GM12878 (cell line): ENCODE measurements around the gene LRRC45. TPM values are rescaled to one million over a fixed set of nuclear protein-coding genes. Genes with fewer than 3 reads are reported as not detected.

Source experiments
- ATAC-seq: fragments of 200-7000 bp; cut with Tn5 transposase; 3 replicates; pipeline ENCODE4 v1.9.1; 2020; ENCODE audit warnings: mild to moderate bottlenecking, moderate library complexity
- BruUV-seq: library from RNA; stranded (reverse); fragments of 400-500 nt; replicated peaks from 2 replicates; lab custom pipeline; 2021; lab: Mats Ljungman, UMichigan
- CTCF ChIA-PET: fragments of 300-600 bp; sonication (Branson Sonifier 250); formaldehyde crosslinking; extraction: SDS; loops from one replicate; lab custom pipeline; 2021; ENCODE audit warnings: inconsistent platforms; lab: Yijun Ruan, JAX
- POLR2A ChIA-PET: fragments of 350-600 bp; formaldehyde crosslinking; extraction: SDS; loops from one replicate; lab custom pipeline; 2021; ENCODE audit warnings: inconsistent platforms; lab: Charles Lee
- RAD21 ChIA-PET: fragments of 300-600 bp; sonication (Branson Sonifier 250); formaldehyde crosslinking; loops from one replicate; lab custom pipeline; 2023; ENCODE audit warnings: antibody characterized with exemption; ENCODE audit not compliant: unreplicated experiment; lab: Charles Lee
- SMC1A ChIA-PET: fragments of 300-600 bp; sonication (Branson Sonifier 250); formaldehyde crosslinking; loops from one replicate; lab custom pipeline; 2023; ENCODE audit not compliant: unreplicated experiment, uncharacterized antibody; lab: Charles Lee
- DNase-seq: peaks from one replicate; pipeline ENCODE4 v3.0.0-alpha.2; 2011; ENCODE audit warnings: low read depth, low spot score
- FAIRE-seq: peaks from 3 replicates; lab custom pipeline; 2011; peaks lifted over from hg19 to GRCh38; lab: Jason Lieb, UNC
- H2AFZ ChIP-seq: 2 replicates; pipeline ENCODE4 v1.6.0; 2011; ENCODE audit warnings: low read depth, low read length, control low read depth; ENCODE audit not compliant: control insufficient read depth
- H3K27ac ChIP-seq: 2 replicates; pipeline ENCODE4 v1.5.1; 2011; ENCODE audit warnings: control low read depth; ENCODE audit not compliant: control insufficient read depth, insufficient read depth
- H3K27me3 ChIP-seq, 2 experiments: replicated peaks in 1 of 2; 2 replicates each; pipeline versions ENCODE4 v1.6.0 to v1.6.1; 2011; ENCODE audit warnings: low read length in 1 of 2; ENCODE audit not compliant: control insufficient read depth in 2 of 2, insufficient read depth in 2 of 2
- H3K36me3 ChIP-seq, 2 experiments: 2 replicates each; pipeline ENCODE4 v1.5.1; 2011; ENCODE audit warnings: low read length in 1 of 2; ENCODE audit not compliant: control insufficient read depth in 2 of 2, insufficient read depth in 2 of 2
- H3K4me1 ChIP-seq: 2 replicates; pipeline ENCODE4 v1.6.1; 2011; ENCODE audit warnings: mild to moderate bottlenecking, low read length, moderate library complexity, mixed read lengths; ENCODE audit not compliant: control insufficient read depth, insufficient read depth
- H3K4me2 ChIP-seq: 2 replicates; pipeline ENCODE4 v1.6.0; 2011; ENCODE audit warnings: control low read depth; ENCODE audit not compliant: control insufficient read depth, insufficient read depth
- H3K4me3 ChIP-seq: fragments of 200-600 bp; sonication (generic); 2 replicates; pipeline ENCODE4 v1.5.1; 2016
- H3K79me2 ChIP-seq: 2 replicates; pipeline ENCODE4 v1.6.0; 2011; ENCODE audit warnings: low read length; ENCODE audit not compliant: control insufficient read depth, insufficient read depth
- H3K9ac ChIP-seq: 2 replicates; pipeline ENCODE4 v1.8.0; 2011; ENCODE audit warnings: low read length, control low read depth, mixed read lengths; ENCODE audit not compliant: control insufficient read depth, insufficient read depth
- H3K9me3 ChIP-seq: replicated peaks from 3 replicates; pipeline ENCODE4 v1.5.1; 2011; ENCODE audit warnings: mild to moderate bottlenecking, low read length; ENCODE audit not compliant: control insufficient read depth, insufficient read depth
- H4K20me1 ChIP-seq: 2 replicates; pipeline ENCODE4 v1.6.0; 2011; ENCODE audit not compliant: control insufficient read depth, insufficient read depth
- CREB1 ChIP-seq: IDR thresholded peaks from 2 replicates; pipeline ENCODE4 v1.6.1; 2012; ENCODE audit warnings: low read depth, mild to moderate bottlenecking, inconsistent platforms
- HCFC1 ChIP-seq: fragments of 150-350 bp; IDR thresholded peaks from 2 replicates; pipeline ENCODE4 v1.6.1; 2014; ENCODE audit warnings: low read length
- JUNB ChIP-seq: IDR thresholded peaks from 2 replicates; pipeline ENCODE4 v1.6.1; 2016; ENCODE audit warnings: antibody characterized with exemption, mild to moderate bottlenecking
- KDM1A ChIP-seq: fragments of 200-600 bp; sonication (generic); IDR thresholded peaks from 2 replicates; pipeline ENCODE4 v1.6.1; 2016; ENCODE audit warnings: borderline replicate concordance
- PML ChIP-seq: IDR thresholded peaks from 2 replicates; pipeline ENCODE4 v1.6.1; 2012; ENCODE audit warnings: low read length, inconsistent platforms
- POLR2A ChIP-seq: IDR thresholded peaks from 2 replicates; pipeline ENCODE4 v1.6.1; 2011; ENCODE audit warnings: low read depth, mild to moderate bottlenecking, low read length
- POU2F2 ChIP-seq: IDR thresholded peaks from 3 replicates; pipeline ENCODE4 v1.6.1; 2011; ENCODE audit warnings: low read depth, mild to moderate bottlenecking, low read length, borderline replicate concordance
- SIX5 ChIP-seq: IDR thresholded peaks from 2 replicates; pipeline ENCODE4 v1.6.1; 2011; ENCODE audit warnings: mild to moderate bottlenecking, low read depth, low read length, moderate library complexity; ENCODE audit not compliant: severe bottlenecking
- STAT3 ChIP-seq: IDR thresholded peaks from 2 replicates; pipeline ENCODE4 v1.6.1; 2011; ENCODE audit warnings: low read depth, low read length, improper control_type of control experiment
- ZNF384 ChIP-seq: IDR thresholded peaks from 2 replicates; pipeline ENCODE4 v1.6.1; 2012; ENCODE audit warnings: low read depth, mild to moderate bottlenecking, low read length, improper control_type of control experiment, borderline replicate concordance
- ZZZ3 ChIP-seq: IDR thresholded peaks from 2 replicates; pipeline ENCODE4 v1.6.1; 2011; ENCODE audit warnings: low read depth; ENCODE audit not compliant: control insufficient read depth, insufficient read length
- WGBS: methylation state at CpG from one replicate; pipeline ENCODE4 v1.1.6; 2016; ENCODE audit warnings: low lambda C conversion rate; ENCODE audit not compliant: insufficient replicate concordance, insufficient coverage; ENCODE audit errors: missing lambda C conversion rate; 5-methylcytosine and 5-hydroxymethylcytosine counted together
- in situ Hi-C: fragments of 300-500 bp; cut with MboI; formaldehyde crosslinking; loops from 9 replicates; pipeline ENCODE4 v1.14.3; 2018; ENCODE audit warnings: mixed read lengths
- intact Hi-C: fragments of 100-400 bp; cut with micrococcal nuclease; formaldehyde crosslinking; loops from one replicate; pipeline ENCODE4 v1.14.2; 2022; ENCODE audit not compliant: unreplicated experiment
- polyA plus RNA-seq, 11 experiments: library from polyadenylated mRNA; depleted of rRNA in 4 of 11; unstranded in 6 of 11; stranded (reverse) in 5 of 11; fragments of >200 nt; fragmentation: Nextera tagmentation in 4 of 11; fragmentation: Illumina TruSeq in 1 of 11; extraction: Ambion mirVana in 4 of 11; extraction: Trizol in 1 of 11; gene quantifications; 1 replicate in 1 of 11; 2 replicates in 10 of 11; pipeline versions ENCODE4 v1.2.1 to v1.2.3, GENCODE V29; 2011 to 2016; ENCODE audit warnings: inconsistent platforms in 2 of 11, missing spikeins in 2 of 11, low read depth in 1 of 11
- total RNA-seq, 4 experiments: library from RNA; depleted of rRNA in 3 of 4; stranded (reverse); fragments of >200 nt in 3 of 4; fragmentation: Illumina TruSeq in 1 of 4; extraction: Trizol in 1 of 4; gene quantifications; 2 replicates each; pipeline versions ENCODE4 v1.2.1 to v1.2.3, GENCODE V29; 2013 to 2021
- TF ChIP-seq, protein P1 (sequence below): fragments of 450-650 bp; IDR thresholded peaks from 2 replicates; pipeline ENCODE4 v1.6.1; 2017; ENCODE audit warnings: antibody characterized with exemption, mild to moderate bottlenecking, moderate library complexity
- TF ChIP-seq, protein P2 (sequence below): IDR thresholded peaks from 2 replicates; pipeline ENCODE4 v1.6.1; 2011; ENCODE audit warnings: low read depth, low read length, improper control_type of control experiment, borderline replicate concordance

Gene LRRC45
- total and polyA plus RNA-seq, 10 of the 15 experiments (the other 5 are each of a cell fraction or from before 2014, with no cell fraction given) = 0.03 to 27.7 (median 10.4) TPM

- Histone ChIP-seq H3K79me2 (no peaks in the 10 kb centered on the region), H3K27me3 (no peaks in the 10 kb centered on the region), H3K9ac (no peak overlapping the region), H3K4me1 (no peaks in the 10 kb centered on the region), H3K36me3 (no peaks in the 10 kb centered on the region; a peak in 1 of 4 replicates), H3K9me3 (no peaks in the 10 kb centered on the region), H2AFZ (no peak overlapping the region), H3K27ac (no peak overlapping the region), H4K20me1 (no peaks in the 10 kb centered on the region), H3K4me3 (no peak overlapping the region), H3K4me2 (no peak overlapping the region)
- FAIRE-seq (no peak), DNase-seq (no peak), ATAC-seq (no peak)
- TF ChIP-seq JUNB = no peak
- no peak for TF ChIP-seq POLR2A
- TF ChIP-seq STAT3 = no peak
- no peak for TF ChIP-seq SIX5
- TF ChIP-seq HCFC1 = no peak
- SMC1A ChIA-PET = no interaction called here
- no TSS peak for BruUV-seq
- CTCF ChIA-PET = interaction anchor here (0.6 kb wide), 1 partner anchor 639 kb away, joined by 3 read pairs; no protein-coding TSS in a partner anchor
- in situ Hi-C loops = no loop called here
- 49% methylated on average over 9 of the region's 9 CpGs for WGBS
- RAD21 ChIA-PET = no interaction called here
- intact Hi-C loops = no loop called here
- POLR2A ChIA-PET = interaction anchor here (0.7 kb wide), 1 partner anchor 1076 kb away, joined by 3 read pairs; no protein-coding TSS in a partner anchor
Observed at GRCh38 chr17:82073446-82073845, 50.3 kb downstream of the LRRC45 start.

GRCh38 chr17:82076018-82076784 lies 53.1 kb downstream of the LRRC45 start:
- ChIA-PET CTCF (interaction anchor here (0.6 kb wide), 2 partner anchors 27 to 128 kb away, joined by 3 read pairs; no protein-coding TSS in a partner anchor), POLR2A (no interaction called here), SMC1A (no interaction called here), RAD21 (interaction anchor here (0.9 kb wide), 1 partner anchor 44 kb away, joined by 3 read pairs; the partner anchor contains the start of gene RAC3)
- no peak for DNase-seq
- no peaks in the 10 kb centered on the region for H3K79me2 ChIP-seq
- intact Hi-C loops = no loop called here
- in situ Hi-C loops = no loop called here
- BruUV-seq = no TSS peak
- no peak overlapping the region for H3K4me2 ChIP-seq
- no peak overlapping the region for H3K9ac ChIP-seq
- FAIRE-seq = no peak
- ATAC-seq = no peak; the same call in 2 of the 3 replicates
- H4K20me1 ChIP-seq = no peaks in the 10 kb centered on the region
- no peaks in the 10 kb centered on the region for H3K4me1 ChIP-seq
- H3K27ac ChIP-seq = no peak overlapping the region
- H3K36me3 ChIP-seq = peaks cover under 1 to 18% of the 10 kb centered on the region in 2 experiments; a peak in 2 of 4 replicates
- no peak overlapping the region for H3K4me3 ChIP-seq
- no peaks in the 10 kb centered on the region for H3K27me3 ChIP-seq
- no peaks in the 10 kb centered on the region for H3K9me3 ChIP-seq
- 52% methylated on average over 25 of the region's 25 CpGs for WGBS
- H2AFZ ChIP-seq = no peak overlapping the region
- TF ChIP-seq CREB1 = no peak
- TF ChIP-seq POU2F2 = peak; percentile 6; the same call in 1 of the 3 replicates
- TF ChIP-seq, protein P1, sequence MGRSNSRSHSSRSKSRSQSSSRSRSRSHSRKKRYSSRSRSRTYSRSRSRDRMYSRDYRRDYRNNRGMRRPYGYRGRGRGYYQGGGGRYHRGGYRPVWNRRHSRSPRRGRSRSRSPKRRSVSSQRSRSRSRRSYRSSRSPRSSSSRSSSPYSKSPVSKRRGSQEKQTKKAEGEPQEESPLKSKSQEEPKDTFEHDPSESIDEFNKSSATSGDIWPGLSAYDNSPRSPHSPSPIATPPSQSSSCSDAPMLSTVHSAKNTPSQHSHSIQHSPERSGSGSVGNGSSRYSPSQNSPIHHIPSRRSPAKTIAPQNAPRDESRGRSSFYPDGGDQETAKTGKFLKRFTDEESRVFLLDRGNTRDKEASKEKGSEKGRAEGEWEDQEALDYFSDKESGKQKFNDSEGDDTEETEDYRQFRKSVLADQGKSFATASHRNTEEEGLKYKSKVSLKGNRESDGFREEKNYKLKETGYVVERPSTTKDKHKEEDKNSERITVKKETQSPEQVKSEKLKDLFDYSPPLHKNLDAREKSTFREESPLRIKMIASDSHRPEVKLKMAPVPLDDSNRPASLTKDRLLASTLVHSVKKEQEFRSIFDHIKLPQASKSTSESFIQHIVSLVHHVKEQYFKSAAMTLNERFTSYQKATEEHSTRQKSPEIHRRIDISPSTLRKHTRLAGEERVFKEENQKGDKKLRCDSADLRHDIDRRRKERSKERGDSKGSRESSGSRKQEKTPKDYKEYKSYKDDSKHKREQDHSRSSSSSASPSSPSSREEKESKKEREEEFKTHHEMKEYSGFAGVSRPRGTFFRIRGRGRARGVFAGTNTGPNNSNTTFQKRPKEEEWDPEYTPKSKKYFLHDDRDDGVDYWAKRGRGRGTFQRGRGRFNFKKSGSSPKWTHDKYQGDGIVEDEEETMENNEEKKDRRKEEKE = no peak
- no peak for TF ChIP-seq ZZZ3
- TF ChIP-seq KDM1A = no peak
- no peak for TF ChIP-seq ZNF384
- TF ChIP-seq PML = no peak
- TF ChIP-seq, protein P2, sequence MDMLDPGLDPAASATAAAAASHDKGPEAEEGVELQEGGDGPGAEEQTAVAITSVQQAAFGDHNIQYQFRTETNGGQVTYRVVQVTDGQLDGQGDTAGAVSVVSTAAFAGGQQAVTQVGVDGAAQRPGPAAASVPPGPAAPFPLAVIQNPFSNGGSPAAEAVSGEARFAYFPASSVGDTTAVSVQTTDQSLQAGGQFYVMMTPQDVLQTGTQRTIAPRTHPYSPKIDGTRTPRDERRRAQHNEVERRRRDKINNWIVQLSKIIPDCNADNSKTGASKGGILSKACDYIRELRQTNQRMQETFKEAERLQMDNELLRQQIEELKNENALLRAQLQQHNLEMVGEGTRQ = no peak
- TF ChIP-seq POLR2A = peak; percentile 26; the same call in 1 of the 2 replicates
